Measurements from ENCODE around the gene MYOM3. TPM values are rescaled to one million over a fixed set of nuclear protein-coding genes. Genes with fewer than 3 reads are reported as not detected.
A peak's percentile ranks its signal among the peaks of the same experiment; 100 is the strongest.

MYOM3 gene
- total and polyA plus RNA-seq, 2 of the 13 experiments (the other 11 are each of a cell fraction or from before 2014, with no cell fraction given): 5.8 to 15.3 TPM

- TF ChIP-seq REST (IDR thresholded peaks at IDR 0.05; ENCODE audit: borderline replicate concordance in 1 of 2, low read depth in 1 of 2, low read length in 2 of 2): no peak
- TF ChIP-seq CTCF (CRISPR knock-in tag; IDR thresholded peaks at IDR 0.05): no peak
- peak; percentile 68; the same call in 1 of the 2 replicates for TF ChIP-seq THAP9 (CRISPR knock-in tag; IDR thresholded peaks at IDR 0.05; ENCODE audit: borderline replicate concordance)
- TF ChIP-seq, protein P1, sequence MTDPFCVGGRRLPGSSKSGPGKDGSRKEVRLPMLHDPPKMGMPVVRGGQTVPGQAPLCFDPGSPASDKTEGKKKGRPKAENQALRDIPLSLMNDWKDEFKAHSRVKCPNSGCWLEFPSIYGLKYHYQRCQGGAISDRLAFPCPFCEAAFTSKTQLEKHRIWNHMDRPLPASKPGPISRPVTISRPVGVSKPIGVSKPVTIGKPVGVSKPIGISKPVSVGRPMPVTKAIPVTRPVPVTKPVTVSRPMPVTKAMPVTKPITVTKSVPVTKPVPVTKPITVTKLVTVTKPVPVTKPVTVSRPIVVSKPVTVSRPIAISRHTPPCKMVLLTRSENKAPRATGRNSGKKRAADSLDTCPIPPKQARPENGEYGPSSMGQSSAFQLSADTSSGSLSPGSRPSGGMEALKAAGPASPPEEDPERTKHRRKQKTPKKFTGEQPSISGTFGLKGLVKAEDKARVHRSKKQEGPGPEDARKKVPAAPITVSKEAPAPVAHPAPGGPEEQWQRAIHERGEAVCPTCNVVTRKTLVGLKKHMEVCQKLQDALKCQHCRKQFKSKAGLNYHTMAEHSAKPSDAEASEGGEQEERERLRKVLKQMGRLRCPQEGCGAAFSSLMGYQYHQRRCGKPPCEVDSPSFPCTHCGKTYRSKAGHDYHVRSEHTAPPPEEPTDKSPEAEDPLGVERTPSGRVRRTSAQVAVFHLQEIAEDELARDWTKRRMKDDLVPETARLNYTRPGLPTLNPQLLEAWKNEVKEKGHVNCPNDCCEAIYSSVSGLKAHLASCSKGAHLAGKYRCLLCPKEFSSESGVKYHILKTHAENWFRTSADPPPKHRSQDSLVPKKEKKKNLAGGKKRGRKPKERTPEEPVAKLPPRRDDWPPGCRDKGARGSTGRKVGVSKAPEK (CRISPR knock-in tag; IDR thresholded peaks at IDR 0.05; ENCODE audit: borderline replicate concordance): 0 out of 2 replicates have a peak, but pooled peaks have one; percentile 64
- TF ChIP-seq ZNF318 (CRISPR knock-in tag; IDR thresholded peaks at IDR 0.05): no peak
Measured at GRCh38 chr1:24119859-24120756, 8.2 kb upstream of the MYOM3 start (continued).

Data from HepG2 (cell line).